GM19099 (cell line): ENCODE measurements around the gene ZNF683.

ENCODE experiments used
- POLR2A ChIP-seq: IDR thresholded peaks from 3 replicates; pipeline ENCODE4 v1.6.1; 2011; ENCODE audit warnings: low read depth; ENCODE audit not compliant: insufficient read length; ENCODE audit errors: extremely low read depth

ZNF683 gene

DNA sequence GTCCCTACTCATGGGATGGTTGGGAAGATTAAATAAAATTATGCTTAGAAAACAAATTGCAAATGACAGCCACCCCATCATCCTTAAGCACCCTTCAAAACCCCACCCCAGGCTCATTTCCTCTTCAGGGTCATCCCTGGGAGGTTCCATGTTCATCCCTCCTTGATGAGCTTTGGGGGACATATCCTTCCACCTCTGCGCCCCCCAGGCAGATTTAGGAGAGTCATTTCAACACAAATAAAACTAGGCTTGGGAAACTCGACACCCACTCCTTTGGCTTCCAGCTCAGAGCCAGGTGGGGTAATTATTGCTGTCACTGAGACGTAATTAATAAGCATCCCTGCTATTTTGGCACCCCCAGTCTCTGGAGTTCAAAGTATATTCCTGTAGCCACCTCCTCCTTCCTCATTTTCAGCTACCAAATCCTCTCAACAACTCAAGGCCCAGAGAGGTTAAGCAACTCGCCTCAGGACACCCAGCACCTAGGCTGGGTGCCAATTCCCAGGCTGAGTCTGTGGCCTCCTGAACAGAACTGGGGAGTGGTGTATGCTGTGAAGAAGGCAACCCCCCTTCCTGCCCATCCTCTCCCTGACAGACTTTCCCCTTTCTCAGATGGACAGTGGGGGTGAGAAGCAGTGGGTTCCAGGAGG lies 19.2 kb downstream of the ZNF683 start:
- no peak for TF ChIP-seq POLR2A

DNA sequence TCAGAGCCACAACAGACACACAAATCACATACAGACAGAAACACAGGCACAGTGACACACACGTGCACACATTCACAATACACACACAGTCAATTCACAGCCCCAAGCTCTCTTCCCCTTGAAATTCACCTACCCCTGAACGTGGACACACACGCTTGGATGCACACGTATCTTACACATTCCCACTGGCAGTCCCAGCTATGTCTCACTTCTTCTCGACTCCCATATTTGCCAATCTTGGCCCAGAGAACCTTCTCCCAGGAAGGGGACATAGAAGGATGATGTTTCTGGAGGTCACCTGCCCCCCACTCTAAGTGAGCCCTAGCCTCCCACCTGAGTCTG lies 20.2 kb downstream of the ZNF683 start:
- no peak for TF ChIP-seq POLR2A

DNA sequence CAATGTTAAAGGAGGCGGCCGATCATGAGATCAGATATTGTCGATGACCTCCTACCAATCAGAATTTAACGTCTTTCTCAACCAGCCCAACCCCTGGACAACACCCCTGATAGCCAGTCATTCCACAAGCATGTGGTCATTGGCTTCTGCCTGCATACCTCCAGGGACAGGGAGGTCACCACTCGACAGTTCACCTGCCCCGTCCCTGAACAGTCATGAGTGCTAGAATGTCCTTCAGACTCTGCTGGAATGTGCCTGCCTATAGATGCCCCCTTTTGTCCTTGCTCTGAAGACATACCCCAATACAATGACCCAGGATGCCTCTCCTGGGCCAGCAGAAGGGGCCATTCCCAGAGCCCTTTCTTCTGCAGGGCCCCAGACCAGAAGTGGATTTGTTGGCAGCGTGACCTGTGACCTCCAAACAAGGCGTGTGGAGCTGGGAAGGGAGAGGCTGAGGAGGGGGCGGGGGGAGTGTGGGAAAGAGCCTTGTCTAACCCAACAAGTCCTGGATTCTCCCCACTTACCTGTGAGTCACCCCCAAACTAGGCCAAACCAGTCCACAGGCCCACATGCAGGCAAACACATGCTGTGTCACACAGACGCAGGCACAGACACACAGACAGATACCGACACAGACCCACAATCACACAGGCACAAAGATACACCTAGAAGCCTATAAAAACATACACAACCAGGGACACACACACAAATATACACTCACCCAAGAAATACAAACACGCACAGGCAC lies 20.8 kb downstream of the ZNF683 start:
- TF ChIP-seq POLR2A: no peak

DNA sequence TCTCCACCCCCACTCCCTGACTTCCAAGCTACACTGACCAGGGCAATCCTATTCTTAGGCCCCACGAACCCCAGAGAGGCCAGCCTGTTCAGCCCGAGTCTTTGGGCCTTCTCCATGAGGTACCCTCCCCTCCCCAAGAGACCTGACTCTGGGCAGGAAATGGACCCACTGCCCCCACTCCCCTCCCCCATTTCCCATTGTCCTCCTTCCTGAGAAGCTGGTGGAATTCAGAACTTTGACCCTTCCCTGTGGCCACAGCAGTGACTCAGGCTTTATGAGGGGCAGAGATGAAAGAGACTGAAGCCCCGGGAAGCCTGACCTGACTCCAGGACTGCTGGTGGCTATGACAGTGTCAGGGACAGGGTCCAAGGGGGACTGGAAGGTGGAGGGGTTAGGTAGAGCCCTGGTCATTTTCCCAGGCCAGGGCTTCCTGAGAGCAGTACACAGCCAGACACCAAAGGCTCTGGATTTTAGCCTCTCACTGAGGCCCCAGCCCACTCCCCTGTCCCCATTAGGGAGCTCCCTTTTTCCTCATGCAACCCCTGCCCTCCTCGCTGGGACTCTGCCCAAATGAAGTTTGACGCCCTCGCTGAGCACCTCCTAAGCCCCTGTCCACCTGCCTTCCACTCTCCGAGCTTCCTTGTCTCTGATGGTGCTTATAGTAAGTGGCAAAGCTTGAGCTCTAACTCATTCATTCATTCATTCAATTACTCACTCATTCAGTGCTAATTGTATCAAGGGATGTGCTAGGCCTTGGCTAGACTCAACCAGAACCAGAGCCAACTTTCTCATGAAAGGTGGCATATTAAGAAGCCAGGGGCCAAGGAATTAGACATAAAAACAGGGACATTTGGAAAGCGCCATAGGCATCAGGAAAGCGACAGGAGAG lies 21.6 kb downstream of the ZNF683 start:
- no peak for TF ChIP-seq POLR2A

DNA sequence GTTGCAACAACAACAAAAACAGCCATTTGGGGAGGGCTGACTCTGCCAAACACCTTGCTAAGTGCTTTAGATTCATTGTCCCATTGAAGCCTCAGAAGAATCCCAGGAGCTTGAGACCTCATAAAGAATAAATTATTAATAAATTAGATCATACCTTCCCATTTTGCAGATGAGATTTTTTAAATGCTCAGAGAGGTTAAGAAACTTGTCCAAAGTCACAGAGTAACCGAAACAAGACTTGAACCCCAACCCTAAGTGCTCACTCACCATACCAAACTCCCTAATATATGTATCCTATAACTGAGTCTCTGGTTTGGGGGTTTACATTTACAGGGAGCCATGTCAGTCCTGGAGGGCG lies 22.2 kb downstream of the ZNF683 start:
- no peak for TF ChIP-seq POLR2A

DNA sequence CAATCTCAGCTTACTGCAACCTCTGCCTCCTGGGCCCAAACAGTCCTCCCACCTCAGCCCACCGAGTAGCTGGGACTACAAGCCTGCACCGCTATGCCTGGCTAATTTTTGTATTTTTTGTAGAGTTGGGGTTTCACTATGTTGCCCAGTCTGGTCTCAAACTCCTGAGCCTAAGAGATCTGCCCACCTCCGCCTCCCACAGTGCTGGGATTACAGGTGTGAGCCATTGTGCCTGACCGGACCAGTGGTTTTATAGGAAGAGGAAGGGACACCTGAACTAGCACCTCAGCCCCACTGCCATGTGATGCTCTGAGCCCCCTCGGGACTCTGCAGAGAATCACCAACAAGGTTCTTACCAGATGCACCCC lies 22.7 kb downstream of the ZNF683 start:
- TF ChIP-seq POLR2A: no peak

DNA sequence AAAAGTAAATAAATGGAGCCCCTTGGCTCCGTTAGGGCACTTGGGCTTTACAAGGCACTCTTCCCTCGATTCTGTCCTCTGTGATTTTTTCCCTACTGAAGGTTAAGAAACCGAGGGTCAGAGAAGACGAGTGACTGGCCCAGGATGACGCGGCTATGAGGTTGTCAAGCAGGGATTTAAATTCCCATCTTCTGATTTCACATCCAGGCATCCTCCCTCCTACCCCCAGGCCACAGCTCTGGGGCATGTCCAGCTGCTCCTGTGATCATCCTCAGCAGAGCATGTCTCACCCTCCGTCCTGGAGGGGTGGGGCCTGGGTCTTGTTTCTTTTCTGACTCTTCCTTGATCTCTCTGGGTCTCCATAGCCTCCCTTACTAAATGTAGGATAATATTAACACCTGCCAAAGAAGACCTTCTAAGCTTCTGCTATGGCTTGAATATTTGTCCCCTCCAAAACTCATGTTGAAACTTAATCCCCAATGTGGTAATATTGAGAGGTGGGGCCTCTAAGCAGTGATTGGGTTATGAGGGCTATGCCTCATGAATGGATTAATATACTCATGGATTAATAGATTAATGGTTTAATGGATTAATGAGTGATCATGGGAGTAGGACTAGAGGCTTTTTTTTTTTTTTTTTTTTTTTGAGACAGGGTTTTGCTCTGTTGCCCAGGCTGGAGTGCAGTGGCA lies 23.2 kb downstream of the ZNF683 start:
- TF ChIP-seq POLR2A: no peak

DNA sequence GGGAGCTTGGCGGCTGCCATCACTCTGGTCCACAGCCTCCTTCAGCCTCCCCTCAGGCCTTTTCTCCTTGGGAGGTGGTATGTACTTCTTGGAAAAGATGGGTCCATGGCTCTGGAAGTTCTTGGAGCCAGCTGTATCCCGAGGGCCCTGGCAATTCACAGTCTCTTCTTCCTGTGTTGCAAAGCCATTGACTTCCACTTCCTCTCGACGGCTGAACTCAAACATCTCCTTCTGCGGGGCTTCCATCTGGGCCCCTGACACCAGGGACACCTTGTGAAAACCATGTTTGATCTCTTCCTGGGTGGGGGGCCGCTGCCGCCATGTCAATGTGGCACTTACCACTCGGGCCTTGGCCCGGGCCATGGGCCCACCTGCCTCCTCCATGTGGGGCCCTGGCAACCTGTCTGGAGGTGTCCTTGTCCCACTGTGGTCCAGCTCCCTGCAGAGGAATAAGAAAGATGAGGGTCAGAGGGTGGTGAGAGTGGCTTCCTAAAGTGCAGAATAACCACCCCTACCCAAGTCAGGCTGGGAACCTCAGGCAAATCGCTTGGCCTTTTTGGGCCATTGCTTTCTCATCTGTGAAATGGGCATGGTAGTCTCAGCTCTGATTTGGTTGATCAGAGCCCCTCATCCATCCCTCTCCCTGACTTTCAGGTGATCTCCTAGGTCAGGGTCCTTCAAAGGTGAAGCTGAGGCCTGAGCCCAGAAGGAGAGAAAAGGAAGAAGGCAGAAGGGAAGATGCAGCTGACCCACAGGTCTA lies 26.1 kb downstream of the ZNF683 start:
- TF ChIP-seq POLR2A: no peak

DNA sequence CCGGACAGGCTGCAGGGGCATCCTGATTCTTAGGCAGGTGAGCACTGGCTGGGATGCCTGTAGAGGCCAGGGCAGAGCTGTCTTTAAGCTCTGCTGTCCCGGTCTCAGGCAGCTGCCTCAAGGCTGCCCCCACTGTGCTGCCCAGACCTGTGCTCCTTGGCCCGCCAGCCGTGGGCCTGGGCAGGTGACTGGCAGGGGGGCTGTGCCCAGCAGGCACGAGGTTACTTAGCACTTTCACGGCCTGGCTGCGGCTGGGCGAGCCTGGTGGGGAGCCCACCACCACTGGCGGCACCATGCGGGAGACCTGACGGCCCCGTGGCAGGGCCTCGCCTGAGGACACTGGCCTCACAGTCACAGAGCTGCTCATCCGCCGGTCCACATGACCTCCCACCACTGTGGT lies 26.8 kb downstream of the ZNF683 start:
- no peak for TF ChIP-seq POLR2A

DNA sequence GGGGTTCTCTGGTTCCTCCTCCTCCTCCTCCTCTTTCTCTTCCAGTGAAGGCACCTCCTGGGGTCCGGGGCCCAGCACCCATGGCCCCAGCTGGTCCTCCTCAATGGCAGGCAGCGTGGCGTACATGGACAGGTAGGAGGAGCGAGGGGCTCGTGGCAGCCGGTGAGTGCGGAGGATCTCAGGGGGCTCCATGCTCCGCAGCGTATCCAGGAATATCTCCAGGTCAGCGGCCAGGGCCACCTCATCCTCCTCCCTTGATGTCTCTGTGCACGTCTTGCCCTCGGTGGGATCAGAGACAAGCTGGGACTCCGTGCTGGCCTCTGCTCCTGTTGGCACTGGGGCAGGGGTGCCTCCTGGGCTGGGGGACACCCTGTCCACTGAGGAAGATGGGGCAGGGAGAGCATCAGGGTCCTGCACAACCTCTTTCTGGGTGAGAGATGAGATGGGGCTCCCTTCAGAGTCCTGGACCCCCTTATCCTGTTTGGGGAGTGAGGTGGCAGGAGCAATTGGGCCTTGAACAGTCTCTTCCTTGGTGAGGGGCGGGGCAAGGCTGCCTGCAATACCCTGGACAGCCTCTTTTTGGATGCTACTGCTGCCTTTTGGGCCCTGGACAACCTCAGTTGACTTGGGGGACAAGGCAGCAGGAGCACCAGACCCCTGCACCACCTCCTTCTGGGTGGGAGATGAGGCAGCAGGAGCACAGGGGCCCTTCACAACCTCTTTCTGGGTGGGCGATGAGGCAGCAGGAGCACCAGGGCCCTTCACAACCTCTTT lies 28.2 kb downstream of the ZNF683 start:
- TF ChIP-seq POLR2A: no peak

DNA sequence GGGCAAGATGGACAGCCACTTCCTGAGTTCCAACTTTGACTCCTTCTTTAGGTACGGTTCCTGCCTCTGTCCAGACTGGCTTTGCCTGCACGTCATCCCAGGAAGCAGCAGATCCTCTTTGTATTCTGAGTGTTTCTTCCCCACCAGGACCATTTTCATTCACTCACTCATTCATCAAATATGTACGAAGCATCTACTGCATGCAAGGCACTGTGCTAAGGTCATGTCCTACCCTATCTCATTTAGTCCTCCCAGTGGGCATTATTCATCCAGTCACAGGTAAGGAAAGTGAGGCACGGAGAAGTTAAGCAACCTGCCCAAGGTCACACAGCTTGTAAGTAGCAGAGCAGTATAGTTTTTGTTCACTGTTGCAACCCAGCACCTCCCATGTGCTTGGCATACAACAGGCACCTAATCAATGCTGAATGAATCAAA lies 32.5 kb downstream of the ZNF683 start:
- no peak for TF ChIP-seq POLR2A

DNA sequence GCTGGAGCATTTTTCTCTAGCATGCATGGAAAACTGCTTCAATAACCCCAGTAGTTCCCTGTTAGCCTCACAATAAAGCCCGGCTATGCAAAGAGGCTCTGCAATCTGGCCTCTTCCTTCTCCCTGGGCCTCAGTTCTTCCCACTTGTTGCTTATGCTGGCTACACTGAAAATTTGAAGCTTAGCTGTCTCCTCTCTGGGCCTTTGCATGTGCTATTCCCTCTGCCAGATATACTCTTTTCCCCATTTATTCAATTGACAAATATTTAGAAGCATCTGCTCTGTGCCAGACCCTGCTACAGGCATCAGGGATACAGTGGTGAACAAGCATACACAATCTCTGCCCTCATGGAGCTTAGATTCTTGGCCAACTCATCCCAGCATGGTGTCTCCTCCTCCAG lies 33.9 kb downstream of the ZNF683 start:
- no peak for TF ChIP-seq POLR2A

DNA sequence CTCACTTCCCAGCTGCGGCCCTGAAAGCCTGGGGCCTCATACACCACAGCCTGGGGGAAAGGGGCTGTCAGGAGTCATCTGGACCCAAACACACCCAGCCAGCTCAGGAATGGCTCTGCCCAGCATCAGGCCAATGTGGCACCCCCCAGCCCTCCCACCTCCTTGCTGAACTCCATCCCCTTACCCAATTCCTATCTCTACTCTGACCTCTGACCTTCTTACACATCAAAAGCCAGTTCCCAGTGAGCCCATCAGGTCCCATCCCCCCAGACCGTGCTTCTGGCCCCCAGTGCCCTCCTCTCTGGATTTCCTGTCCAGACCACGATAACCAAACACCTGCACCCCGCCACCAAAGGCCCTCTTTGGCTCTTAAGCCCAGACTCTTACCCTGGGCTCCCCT lies 34.9 kb downstream of the ZNF683 start:
- no peak for TF ChIP-seq POLR2A

DNA sequence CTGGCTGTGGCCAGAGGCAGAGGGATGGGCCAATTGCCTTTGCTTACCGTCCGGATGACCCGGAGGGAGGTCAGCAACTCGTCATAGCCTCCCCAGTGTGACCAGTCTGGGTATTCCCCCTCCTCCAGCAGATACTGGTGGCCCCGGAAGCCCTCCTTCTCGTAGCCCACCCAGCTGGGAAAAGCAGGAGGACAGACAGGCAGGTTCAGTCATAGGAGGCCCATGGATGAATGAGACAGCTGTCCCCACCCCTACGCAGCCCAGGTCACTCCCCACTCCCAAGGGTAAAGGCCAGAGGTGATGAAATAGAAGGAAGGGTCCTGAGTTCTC lies 35.4 kb downstream of the ZNF683 start:
- TF ChIP-seq POLR2A: no peak
